NCI-H1694 treated with DMSO at 0.1 percent for 48 hours (cell line): ENCODE measurements around the gene ACOT4.
"Not testable (repeated sequence)": the region's sequence is repeated elsewhere in the genome, so short reads cannot be mapped to it uniquely, and the experiment has no call there.

Source experiments
- DNase-seq: peaks from one replicate; lab custom pipeline; 2025; lab: John Stamatoyannopoulos, UW

ACOT4 gene

DNA sequence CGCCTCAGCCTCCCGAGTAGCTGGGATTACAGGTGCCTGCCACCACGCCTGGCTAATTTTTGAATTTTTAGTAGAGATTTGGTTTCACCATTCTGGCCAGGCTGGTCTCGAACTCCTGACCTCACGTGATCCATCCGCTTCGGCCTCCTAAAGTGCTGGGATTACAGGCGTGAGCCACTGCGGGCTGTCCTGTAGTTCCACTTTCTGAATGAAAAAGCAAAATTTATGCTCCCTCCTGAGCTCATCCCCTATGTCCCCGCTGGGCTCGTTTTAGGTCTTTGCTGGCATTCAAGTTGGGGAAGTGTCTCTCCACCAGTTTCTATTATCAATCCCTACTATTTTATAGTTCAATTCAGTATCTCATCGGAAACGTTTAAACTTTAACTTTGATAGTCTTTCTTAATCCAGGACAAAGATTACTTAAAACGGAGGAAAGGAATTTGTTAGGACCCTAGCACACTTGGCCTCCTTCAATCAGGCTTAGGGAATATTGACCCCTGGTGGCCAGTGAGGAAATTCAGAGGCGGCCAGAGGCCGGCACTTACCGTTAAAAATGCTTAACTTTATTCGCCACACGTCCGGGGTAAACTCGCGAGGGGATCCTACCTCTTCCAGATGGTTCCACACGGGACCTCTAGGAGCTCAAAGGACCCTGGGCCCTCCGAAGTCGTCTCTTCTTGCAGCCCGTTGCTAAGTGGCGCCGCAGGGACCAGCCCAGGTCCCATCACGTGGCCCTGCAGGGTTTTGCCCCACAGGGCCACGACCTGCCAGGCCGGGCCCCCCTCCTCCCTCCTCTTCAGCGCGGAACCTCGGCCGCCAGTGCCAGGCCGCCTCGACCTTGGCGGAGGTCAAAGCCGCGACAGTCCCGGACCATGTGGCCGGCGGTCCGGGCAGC, 41.7 kb downstream of the ACOT4 start:
- DNase-seq = peak; percentile 66

DNA sequence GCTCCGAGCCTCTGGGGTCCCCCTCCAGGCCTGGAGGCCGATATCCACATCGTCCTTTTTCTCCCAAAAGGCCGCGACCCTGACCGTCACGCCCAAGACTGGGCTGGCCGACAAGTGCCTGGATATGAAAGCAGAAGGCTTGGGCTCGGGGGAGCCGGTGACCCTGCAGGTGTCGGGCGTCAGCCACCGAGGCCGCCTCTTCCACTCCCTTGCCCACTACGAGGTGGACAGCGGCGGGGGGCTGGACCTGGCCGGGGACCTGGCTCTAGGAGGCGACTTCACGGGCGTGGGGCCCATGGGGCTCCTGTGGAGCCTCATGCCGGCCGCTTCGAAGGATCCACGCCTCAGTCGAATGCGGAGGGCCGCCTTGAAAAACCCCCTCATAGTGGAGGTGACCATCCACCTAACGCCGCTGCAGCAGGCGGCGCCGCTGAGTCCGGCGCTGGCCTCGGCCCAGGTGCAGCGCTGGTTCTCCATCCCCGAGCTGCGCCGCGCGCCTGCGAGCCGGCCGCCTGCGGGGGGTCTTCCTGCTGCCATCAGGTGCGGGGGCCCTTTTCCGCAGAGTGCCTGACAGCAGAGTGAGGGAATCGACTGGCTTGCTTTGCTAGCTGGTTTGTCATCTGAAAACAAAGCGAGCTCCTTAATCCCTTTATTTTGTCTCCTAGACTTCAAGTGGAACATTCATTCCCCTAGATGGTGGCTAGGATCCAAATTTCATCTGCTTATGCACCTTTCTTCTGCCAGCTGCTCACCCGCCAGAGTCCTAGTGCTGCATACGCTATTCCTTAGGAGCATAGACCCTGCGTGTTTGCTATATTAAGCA, 42.5 kb downstream of the ACOT4 start:
- DNase-seq = no peak

DNA sequence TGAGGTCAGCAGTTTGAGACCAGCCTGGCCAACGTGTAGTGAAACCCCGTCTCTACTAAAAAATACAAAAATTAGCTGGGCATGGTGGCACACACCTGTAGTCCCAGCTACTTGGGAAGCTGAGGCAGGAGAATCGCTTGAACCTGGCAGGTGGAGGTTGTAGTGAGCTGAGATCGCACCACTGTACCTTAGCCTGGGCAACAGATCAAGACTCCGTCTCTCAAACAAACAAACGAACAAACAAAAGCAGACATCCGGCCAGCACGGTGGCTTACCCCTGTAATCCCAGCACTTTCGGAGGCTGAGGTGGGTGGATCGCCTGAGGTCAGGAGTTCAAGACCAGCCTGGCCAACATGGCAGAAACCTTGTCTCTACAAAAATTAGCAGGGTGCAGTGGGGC, 44.7 kb downstream of the ACOT4 start:
- not testable (repeated sequence) for DNase-seq

DNA sequence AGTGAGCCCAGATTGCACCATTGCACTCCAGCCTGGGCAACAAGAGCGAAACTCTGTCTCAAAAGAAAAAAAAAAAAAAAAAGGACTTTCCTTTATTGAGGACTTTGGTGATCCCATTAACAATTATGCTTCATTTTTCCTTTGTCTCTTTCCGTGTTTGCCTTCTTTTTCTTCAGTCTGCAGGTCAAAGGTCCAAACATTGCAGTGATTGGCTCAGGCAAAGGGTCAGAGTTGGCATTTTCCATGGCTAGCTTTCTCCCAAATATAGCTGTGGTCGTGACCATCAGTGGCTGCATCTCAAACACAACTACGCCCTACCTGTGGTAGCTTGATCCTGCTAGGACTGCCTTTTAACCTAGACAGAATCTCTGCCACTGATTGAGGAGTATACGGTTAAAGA, 46.2 kb downstream of the ACOT4 start:
- no peak for DNase-seq

DNA sequence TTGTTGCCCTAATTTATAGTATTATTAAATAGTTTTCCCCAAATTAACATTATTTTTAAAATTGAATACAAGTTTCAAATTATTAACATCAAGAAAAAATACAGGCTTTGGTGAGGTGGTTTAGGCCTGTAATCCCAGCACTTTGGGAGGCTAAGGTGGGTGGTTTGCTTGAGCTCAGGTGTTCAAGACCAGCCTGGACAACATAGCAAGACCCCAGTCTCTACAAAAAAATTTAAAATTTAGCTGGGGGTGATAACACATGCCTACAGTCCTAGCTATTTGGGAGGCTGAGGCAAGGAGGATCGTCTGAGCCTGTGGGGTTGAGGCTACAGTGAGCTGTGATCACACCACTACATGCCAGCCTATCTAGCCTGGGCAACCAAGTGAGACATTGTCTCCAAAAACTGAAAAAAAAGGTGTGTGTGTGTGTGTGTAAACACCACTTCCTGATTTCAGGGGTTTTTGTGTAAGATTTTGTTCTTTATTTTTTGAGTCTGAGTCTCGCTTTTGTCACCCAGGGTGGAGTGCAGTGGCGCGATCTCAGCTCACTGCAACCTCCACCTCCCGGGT, 49.2 kb downstream of the ACOT4 start:
- DNase-seq = no peak

DNA sequence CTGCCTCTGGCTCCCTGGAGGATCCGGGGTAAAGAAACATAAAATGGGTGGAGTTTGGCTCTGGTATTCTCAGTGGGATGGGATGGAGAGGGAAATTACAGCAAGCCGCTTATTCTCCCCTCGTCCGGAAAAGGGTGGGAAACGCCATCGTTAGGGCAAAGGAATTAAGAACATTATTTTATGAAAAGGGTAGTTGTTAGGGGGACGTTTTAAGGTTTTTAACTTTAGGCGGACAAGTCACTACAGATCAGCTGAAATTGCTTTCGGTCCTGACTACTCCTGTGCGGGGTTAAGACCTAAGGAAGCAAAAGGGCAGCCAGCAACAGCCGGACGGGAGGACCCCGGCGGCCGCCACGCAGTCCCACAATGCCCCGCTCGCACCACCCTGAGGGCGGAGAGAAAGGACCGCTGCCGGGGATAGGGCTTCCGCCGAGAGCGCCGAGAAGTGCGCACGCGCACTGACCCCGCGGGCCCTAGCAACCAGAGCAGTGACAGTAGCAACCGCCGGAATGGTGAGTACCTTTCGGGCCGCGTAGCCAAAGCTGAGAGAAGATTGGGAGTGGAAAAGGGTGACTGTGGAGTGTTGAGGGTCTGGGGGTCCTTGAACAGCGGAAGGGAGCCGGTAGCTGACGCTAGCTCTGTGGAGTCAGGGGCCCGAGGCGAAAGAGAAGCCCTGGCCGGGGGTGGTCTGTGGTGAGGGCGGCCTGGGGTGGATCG, 53.0 kb downstream of the ACOT4 start, which contains the start of gene DNAL1:
Gene DNAL1, plus strand, starts transcription at position 456 of the 717 bp plus-strand sequence. Its CDS starts 54 bp downstream, at position 510.
- DNase-seq = peak; percentile 98

- DNase-seq = no peak
Observed at GRCh38 chr14:73645248-73645610, 53.6 kb downstream of the ACOT4 start.
